GM12878 (cell line): Measurements from ENCODE around the gene GNPNAT1. TPM values are rescaled to one million over a fixed set of nuclear protein-coding genes. Genes with fewer than 3 reads are reported as not detected.

Source experiments
- ATAC-seq: fragments of 200-7000 bp; cut with Tn5 transposase; 3 replicates; pipeline ENCODE4 v1.9.1; 2020; ENCODE audit warnings: mild to moderate bottlenecking, moderate library complexity
- BruUV-seq: library from RNA; stranded (reverse); fragments of 400-500 nt; replicated peaks from 2 replicates; lab custom pipeline; 2021; lab: Mats Ljungman, UMichigan
- CTCF ChIA-PET: fragments of 300-600 bp; sonication (Branson Sonifier 250); formaldehyde crosslinking; extraction: SDS; loops from one replicate; lab custom pipeline; 2021; ENCODE audit warnings: inconsistent platforms; lab: Yijun Ruan, JAX
- POLR2A ChIA-PET: fragments of 350-600 bp; formaldehyde crosslinking; extraction: SDS; loops from one replicate; lab custom pipeline; 2021; ENCODE audit warnings: inconsistent platforms; lab: Charles Lee
- RAD21 ChIA-PET: fragments of 300-600 bp; sonication (Branson Sonifier 250); formaldehyde crosslinking; loops from one replicate; lab custom pipeline; 2023; ENCODE audit warnings: antibody characterized with exemption; ENCODE audit not compliant: unreplicated experiment; lab: Charles Lee
- SMC1A ChIA-PET: fragments of 300-600 bp; sonication (Branson Sonifier 250); formaldehyde crosslinking; loops from one replicate; lab custom pipeline; 2023; ENCODE audit not compliant: unreplicated experiment, uncharacterized antibody; lab: Charles Lee
- DNase-seq: peaks from one replicate; pipeline ENCODE4 v3.0.0-alpha.2; 2011; ENCODE audit warnings: low read depth, low spot score
- FAIRE-seq: peaks from 3 replicates; lab custom pipeline; 2011; peaks lifted over from hg19 to GRCh38; lab: Jason Lieb, UNC
- H2AFZ ChIP-seq: 2 replicates; pipeline ENCODE4 v1.6.0; 2011; ENCODE audit warnings: low read depth, low read length, control low read depth; ENCODE audit not compliant: control insufficient read depth
- H3K27ac ChIP-seq: 2 replicates; pipeline ENCODE4 v1.5.1; 2011; ENCODE audit warnings: control low read depth; ENCODE audit not compliant: control insufficient read depth, insufficient read depth
- H3K27me3 ChIP-seq, 2 experiments: replicated peaks in 1 of 2; 2 replicates each; pipeline versions ENCODE4 v1.6.0 to v1.6.1; 2011; ENCODE audit warnings: low read length in 1 of 2; ENCODE audit not compliant: control insufficient read depth in 2 of 2, insufficient read depth in 2 of 2
- H3K36me3 ChIP-seq, 2 experiments: 2 replicates each; pipeline ENCODE4 v1.5.1; 2011; ENCODE audit warnings: low read length in 1 of 2; ENCODE audit not compliant: control insufficient read depth in 2 of 2, insufficient read depth in 2 of 2
- H3K4me1 ChIP-seq: 2 replicates; pipeline ENCODE4 v1.6.1; 2011; ENCODE audit warnings: mild to moderate bottlenecking, low read length, moderate library complexity, mixed read lengths; ENCODE audit not compliant: control insufficient read depth, insufficient read depth
- H3K4me2 ChIP-seq: 2 replicates; pipeline ENCODE4 v1.6.0; 2011; ENCODE audit warnings: control low read depth; ENCODE audit not compliant: control insufficient read depth, insufficient read depth
- H3K4me3 ChIP-seq: fragments of 200-600 bp; sonication (generic); 2 replicates; pipeline ENCODE4 v1.5.1; 2016
- H3K79me2 ChIP-seq: 2 replicates; pipeline ENCODE4 v1.6.0; 2011; ENCODE audit warnings: low read length; ENCODE audit not compliant: control insufficient read depth, insufficient read depth
- H3K9ac ChIP-seq: 2 replicates; pipeline ENCODE4 v1.8.0; 2011; ENCODE audit warnings: low read length, control low read depth, mixed read lengths; ENCODE audit not compliant: control insufficient read depth, insufficient read depth
- H3K9me3 ChIP-seq: replicated peaks from 3 replicates; pipeline ENCODE4 v1.5.1; 2011; ENCODE audit warnings: mild to moderate bottlenecking, low read length; ENCODE audit not compliant: control insufficient read depth, insufficient read depth
- H4K20me1 ChIP-seq: 2 replicates; pipeline ENCODE4 v1.6.0; 2011; ENCODE audit not compliant: control insufficient read depth, insufficient read depth
- ATF3 ChIP-seq: IDR thresholded peaks from 2 replicates; pipeline ENCODE4 v1.6.1; 2011; ENCODE audit warnings: low read depth, mild to moderate bottlenecking, low read length, moderate library complexity, borderline replicate concordance; ENCODE audit errors: extremely low read depth
- ATF7 ChIP-seq: fragments of 450-650 bp; IDR thresholded peaks from 2 replicates; pipeline ENCODE4 v1.6.1; 2016; ENCODE audit warnings: low read depth, mild to moderate bottlenecking
- CHD2 ChIP-seq: IDR thresholded peaks from 2 replicates; pipeline ENCODE4 v1.6.1; 2011; ENCODE audit warnings: low read depth, low read length, improper control_type of control experiment, borderline replicate concordance
- ESRRA ChIP-seq: IDR thresholded peaks from 2 replicates; pipeline ENCODE4 v1.6.1; 2012; ENCODE audit warnings: mild to moderate bottlenecking, low read length, improper control_type of control experiment
- HDAC2 ChIP-seq: fragments of 200-600 bp; sonication (generic); IDR thresholded peaks from 2 replicates; pipeline ENCODE4 v1.6.1; 2017
- HDAC6 ChIP-seq: fragments of 200-600 bp; sonication (generic); IDR thresholded peaks from one replicate; pipeline ENCODE4 v1.8.0; 2017; ENCODE audit warnings: antibody characterized with exemption; ENCODE audit not compliant: unreplicated experiment
- JUND ChIP-seq: IDR thresholded peaks from 2 replicates; pipeline ENCODE4 v1.6.1; 2012; ENCODE audit warnings: low read depth, mild to moderate bottlenecking, low read length, improper control_type of control experiment, moderate library complexity
- MTA2 ChIP-seq: fragments of 450-650 bp; IDR thresholded peaks from 2 replicates; pipeline ENCODE4 v1.6.1; 2016; ENCODE audit warnings: low read depth, mild to moderate bottlenecking, moderate library complexity
- NFIC ChIP-seq: IDR thresholded peaks from 2 replicates; pipeline ENCODE4 v1.6.1; 2012; ENCODE audit warnings: low read depth, mild to moderate bottlenecking, inconsistent platforms, low read length, moderate library complexity
- POLR2AphosphoS2 ChIP-seq: IDR thresholded peaks from 2 replicates; pipeline ENCODE4 v1.6.1; 2011; ENCODE audit warnings: low read depth, mild to moderate bottlenecking, low read length, improper control_type of control experiment, moderate library complexity
- RB1 ChIP-seq: fragments of 450-650 bp; formaldehyde crosslinking; IDR thresholded peaks from 2 replicates; pipeline ENCODE4 v1.6.1; 2017; ENCODE audit warnings: mild to moderate bottlenecking, borderline replicate concordance
- SKIL ChIP-seq: fragments of 450-650 bp; IDR thresholded peaks from 2 replicates; pipeline ENCODE4 v1.6.1; 2017; ENCODE audit warnings: mild to moderate bottlenecking, low read depth, inconsistent platforms; ENCODE audit not compliant: poor library complexity, severe bottlenecking
- SP1 ChIP-seq: IDR thresholded peaks from one replicate; pipeline ENCODE4 v1.6.1; 2011; ENCODE audit warnings: low read depth, low read length
- STAT1 ChIP-seq: fragments of 450-650 bp; conservative IDR thresholded peaks from 2 replicates; pipeline ENCODE4 v1.6.1; 2014; ENCODE audit warnings: antibody characterized with exemption, mild to moderate bottlenecking
- SUPT20H ChIP-seq: IDR thresholded peaks from 2 replicates; pipeline ENCODE4 v1.6.1; 2011; ENCODE audit warnings: low read depth, mild to moderate bottlenecking, low read length, moderate library complexity, borderline replicate concordance; ENCODE audit not compliant: control insufficient read depth
- TBL1XR1 ChIP-seq: IDR thresholded peaks from 2 replicates; pipeline ENCODE4 v1.6.1; 2012; ENCODE audit warnings: low read depth, low read length, improper control_type of control experiment
- TCF3 ChIP-seq: IDR thresholded peaks from 2 replicates; pipeline ENCODE4 v1.6.1; 2012; ENCODE audit warnings: low read depth, mild to moderate bottlenecking, low read length, borderline replicate concordance; ENCODE audit not compliant: insufficient read depth
- ZNF592 ChIP-seq: fragments of 450-650 bp; IDR thresholded peaks from 2 replicates; pipeline ENCODE4 v1.6.1; 2017; ENCODE audit warnings: mild to moderate bottlenecking, moderate library complexity
- WGBS: methylation state at CpG from one replicate; pipeline ENCODE4 v1.1.6; 2016; ENCODE audit warnings: low lambda C conversion rate; ENCODE audit not compliant: insufficient replicate concordance, insufficient coverage; ENCODE audit errors: missing lambda C conversion rate; 5-methylcytosine and 5-hydroxymethylcytosine counted together
- in situ Hi-C: fragments of 300-500 bp; cut with MboI; formaldehyde crosslinking; loops from 9 replicates; pipeline ENCODE4 v1.14.3; 2018; ENCODE audit warnings: mixed read lengths
- intact Hi-C: fragments of 100-400 bp; cut with micrococcal nuclease; formaldehyde crosslinking; loops from one replicate; pipeline ENCODE4 v1.14.2; 2022; ENCODE audit not compliant: unreplicated experiment
- polyA plus RNA-seq, 11 experiments: library from polyadenylated mRNA; depleted of rRNA in 4 of 11; unstranded in 6 of 11; stranded (reverse) in 5 of 11; fragments of >200 nt; fragmentation: Nextera tagmentation in 4 of 11; fragmentation: Illumina TruSeq in 1 of 11; extraction: Ambion mirVana in 4 of 11; extraction: Trizol in 1 of 11; gene quantifications; 1 replicate in 1 of 11; 2 replicates in 10 of 11; pipeline versions ENCODE4 v1.2.1 to v1.2.3, GENCODE V29; 2011 to 2016; ENCODE audit warnings: inconsistent platforms in 2 of 11, missing spikeins in 2 of 11, low read depth in 1 of 11
- total RNA-seq, 4 experiments: library from RNA; depleted of rRNA in 3 of 4; stranded (reverse); fragments of >200 nt in 3 of 4; fragmentation: Illumina TruSeq in 1 of 4; extraction: Trizol in 1 of 4; gene quantifications; 2 replicates each; pipeline versions ENCODE4 v1.2.1 to v1.2.3, GENCODE V29; 2013 to 2021

GNPNAT1 gene
- total and polyA plus RNA-seq, 10 of the 15 experiments (the other 5 are each of a cell fraction or from before 2014, with no cell fraction given) = 18.9 to 52.6 (median 28.2) TPM

DNA sequence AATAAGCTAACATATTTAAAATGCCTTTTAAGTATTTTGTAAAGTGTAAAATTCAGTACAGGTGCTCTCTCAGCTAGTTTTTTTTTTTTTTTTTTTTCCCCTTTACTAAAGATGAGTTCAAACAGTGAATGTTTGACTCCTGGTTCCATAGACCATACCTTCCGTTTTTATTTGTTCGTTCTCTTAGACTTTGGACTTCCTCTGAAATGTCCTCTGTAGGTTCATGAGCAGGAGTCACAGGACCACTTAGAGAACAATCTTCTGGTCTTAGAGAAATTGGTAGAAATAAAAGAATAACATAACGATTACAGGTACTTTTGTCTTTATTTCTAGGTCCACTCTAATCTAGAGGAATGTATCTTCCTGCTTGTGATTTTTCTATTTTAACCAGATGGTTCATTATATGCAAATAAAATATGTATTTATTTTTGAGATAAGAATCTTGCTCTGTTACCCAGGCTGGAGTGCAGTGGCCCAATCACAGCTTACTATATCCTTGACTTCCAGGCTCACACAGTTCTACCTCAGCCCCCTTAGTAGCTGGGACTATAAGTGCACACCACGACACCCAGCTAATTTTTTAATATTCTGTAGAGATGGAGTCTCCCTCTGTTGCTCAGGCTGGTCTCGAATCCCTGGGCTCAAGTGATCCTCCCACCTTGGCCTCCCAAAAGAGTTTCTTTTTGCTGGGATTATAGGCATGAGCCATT lies 35.6 kb downstream of the GNPNAT1 start:
- no peaks in the 10 kb centered on the region for H3K9me3 ChIP-seq
- H3K9ac ChIP-seq = no peak overlapping the region
- TF ChIP-seq HDAC2 (no peak), STAT1 (no peak), TCF3 (no peak), SUPT20H (no peak), NFIC (no peak), ATF3 (no peak), ZNF592 (no peak), SP1 (no peak), POLR2AphosphoS2 (no peak), TBL1XR1 (no peak), HDAC6 (no peak), ATF7 (no peak), CHD2 (no peak), ESRRA (no peak), JUND (no peak), MTA2 (no peak), SKIL (no peak), RB1 (no peak)
- H4K20me1 ChIP-seq = no peaks in the 10 kb centered on the region
- H3K27me3 ChIP-seq = no peaks in the 10 kb centered on the region
- FAIRE-seq (no peak), DNase-seq (no peak), ATAC-seq (no peak)
- H3K27ac ChIP-seq = no peak overlapping the region
- no peak overlapping the region for H3K4me3 ChIP-seq
- POLR2A ChIA-PET = interaction anchor here (0.5 to 1.0 kb wide), 2 partner anchors 14 to 199 kb away, joined by 3 read pairs; no protein-coding TSS in a partner anchor
- intact Hi-C loops (no loop called here), in situ Hi-C loops (no loop called here)
- SMC1A ChIA-PET = interaction anchor here (0.6 to 1.0 kb wide), 3 partner anchors 14 to 166 kb away, joined by 3 read pairs; no protein-coding TSS in a partner anchor
- RAD21 ChIA-PET = interaction anchor here (1.1 kb wide), 1 partner anchor 20 kb away, joined by 6 read pairs; no protein-coding TSS in a partner anchor
- H2AFZ ChIP-seq = no peak overlapping the region
- 95% methylated on average over 5 of the region's 5 CpGs for WGBS
- CTCF ChIA-PET = interaction anchor here (0.7 kb wide), 1 partner anchor 125 kb away, joined by 4 read pairs; no protein-coding TSS in a partner anchor
- H3K79me2 ChIP-seq = no peaks in the 10 kb centered on the region
- no peak overlapping the region for H3K4me2 ChIP-seq
- peaks cover 0 to 6% of the 10 kb centered on the region in 2 experiments; a peak in 2 of 4 replicates for H3K36me3 ChIP-seq
- BruUV-seq = no TSS peak
- H3K4me1 ChIP-seq = no peaks in the 10 kb centered on the region
